Activated B cell treated with CpG ODN at 0.5 μM for 24 hours (primary cell): ENCODE data around the gene TMEM187. TPM values are rescaled to one million over a fixed set of nuclear protein-coding genes. Genes with fewer than 3 reads are reported as not detected.

ENCODE experiments used
- ATAC-seq: fragments of 200-7000 bp; cut with Tn5 transposase; one replicate; pipeline ENCODE4 v1.10.0; 2021; ENCODE audit warnings: low read depth, mild to moderate bottlenecking, moderate library complexity
- CTCF ChIA-PET: fragments of 350-600 bp; sonication (Branson Sonifier 250); formaldehyde crosslinking; loops from one replicate; lab custom pipeline; 2021; ENCODE audit warnings: antibody characterized with exemption; lab: Charles Lee
- POLR2A ChIA-PET: fragments of 350-600 bp; sonication (Branson Sonifier 250); formaldehyde crosslinking; loops from one replicate; lab custom pipeline; 2021; ENCODE audit warnings: antibody characterized with exemption; lab: Charles Lee
- DNase-seq: peaks from one replicate; pipeline ENCODE4 v3.0.0; 2022
- H3K27ac Mint-ChIP-seq: one replicate; pipeline ENCODE4 v1.8.0; 2020; ENCODE audit warnings: mixed read lengths
- H3K27me3 Mint-ChIP-seq: one replicate; pipeline ENCODE4 v1.8.0; 2021; ENCODE audit warnings: mixed read lengths
- H3K36me3 Mint-ChIP-seq: one replicate; pipeline ENCODE4 v1.8.0; 2021; ENCODE audit warnings: low read depth, mixed read lengths
- H3K4me1 Mint-ChIP-seq: one replicate; pipeline ENCODE4 v1.8.0; 2021; ENCODE audit warnings: mixed read lengths
- H3K4me3 Mint-ChIP-seq: one replicate; pipeline ENCODE4 v1.8.0; 2020; ENCODE audit warnings: mild to moderate bottlenecking, mixed read lengths
- H3K9me3 Mint-ChIP-seq: one replicate; pipeline ENCODE4 v1.8.0; 2020; ENCODE audit warnings: mixed read lengths
- intact Hi-C: fragments of 100-400 bp; cut with micrococcal nuclease; formaldehyde crosslinking; loops from one replicate; pipeline ENCODE4 v1.15.1; 2024
- total RNA-seq: library from RNA; stranded (reverse); gene quantifications from 2 replicates; pipeline ENCODE4 v1.2.3, GENCODE V29; 2022
- TF ChIP-seq, protein P1 (sequence below): fragments of 200-600 bp; IDR thresholded peaks from one replicate; pipeline ENCODE4 v1.8.0; 2022; ENCODE audit warnings: antibody characterized with exemption, mild to moderate bottlenecking

Gene TMEM187
- total RNA-seq, 1 donor from 2014 or later: 2.9 TPM

DNA sequence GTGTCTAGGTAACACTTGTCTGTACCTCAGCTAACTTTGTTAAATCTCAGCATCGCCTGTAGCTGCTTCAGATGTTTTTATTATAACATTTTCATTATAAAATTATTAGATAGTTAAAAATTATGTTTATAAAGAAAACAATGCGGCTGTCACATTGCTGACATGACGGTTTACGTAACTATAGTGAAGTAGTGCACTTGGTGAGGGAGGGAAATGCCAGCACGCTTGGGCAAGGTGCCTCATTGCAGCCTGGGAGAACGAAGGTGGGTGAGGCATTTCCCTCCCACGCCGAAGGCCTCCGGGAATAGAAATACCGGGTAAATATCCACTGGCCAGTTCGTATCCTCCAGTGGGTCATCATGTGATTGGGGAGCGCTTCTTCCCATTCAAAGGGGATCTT is 15.9 kb downstream of the TMEM187 start:
- no peaks in the 10 kb centered on the region for H3K27me3 Mint-ChIP-seq
- H3K36me3 Mint-ChIP-seq: no peaks in the 10 kb centered on the region
- no peak overlapping the region for H3K4me3 Mint-ChIP-seq
- H3K9me3 Mint-ChIP-seq: no peaks in the 10 kb centered on the region
- CTCF ChIA-PET: no interaction called here
- peaks cover 24% of the 10 kb centered on the region for H3K4me1 Mint-ChIP-seq
- no peak for DNase-seq
- TF ChIP-seq, protein P1, sequence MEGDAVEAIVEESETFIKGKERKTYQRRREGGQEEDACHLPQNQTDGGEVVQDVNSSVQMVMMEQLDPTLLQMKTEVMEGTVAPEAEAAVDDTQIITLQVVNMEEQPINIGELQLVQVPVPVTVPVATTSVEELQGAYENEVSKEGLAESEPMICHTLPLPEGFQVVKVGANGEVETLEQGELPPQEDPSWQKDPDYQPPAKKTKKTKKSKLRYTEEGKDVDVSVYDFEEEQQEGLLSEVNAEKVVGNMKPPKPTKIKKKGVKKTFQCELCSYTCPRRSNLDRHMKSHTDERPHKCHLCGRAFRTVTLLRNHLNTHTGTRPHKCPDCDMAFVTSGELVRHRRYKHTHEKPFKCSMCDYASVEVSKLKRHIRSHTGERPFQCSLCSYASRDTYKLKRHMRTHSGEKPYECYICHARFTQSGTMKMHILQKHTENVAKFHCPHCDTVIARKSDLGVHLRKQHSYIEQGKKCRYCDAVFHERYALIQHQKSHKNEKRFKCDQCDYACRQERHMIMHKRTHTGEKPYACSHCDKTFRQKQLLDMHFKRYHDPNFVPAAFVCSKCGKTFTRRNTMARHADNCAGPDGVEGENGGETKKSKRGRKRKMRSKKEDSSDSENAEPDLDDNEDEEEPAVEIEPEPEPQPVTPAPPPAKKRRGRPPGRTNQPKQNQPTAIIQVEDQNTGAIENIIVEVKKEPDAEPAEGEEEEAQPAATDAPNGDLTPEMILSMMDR: no peak
- POLR2A ChIA-PET: no interaction called here
- no peak for ATAC-seq
- no peak overlapping the region for H3K27ac Mint-ChIP-seq
- intact Hi-C loops: no loop called here

DNA sequence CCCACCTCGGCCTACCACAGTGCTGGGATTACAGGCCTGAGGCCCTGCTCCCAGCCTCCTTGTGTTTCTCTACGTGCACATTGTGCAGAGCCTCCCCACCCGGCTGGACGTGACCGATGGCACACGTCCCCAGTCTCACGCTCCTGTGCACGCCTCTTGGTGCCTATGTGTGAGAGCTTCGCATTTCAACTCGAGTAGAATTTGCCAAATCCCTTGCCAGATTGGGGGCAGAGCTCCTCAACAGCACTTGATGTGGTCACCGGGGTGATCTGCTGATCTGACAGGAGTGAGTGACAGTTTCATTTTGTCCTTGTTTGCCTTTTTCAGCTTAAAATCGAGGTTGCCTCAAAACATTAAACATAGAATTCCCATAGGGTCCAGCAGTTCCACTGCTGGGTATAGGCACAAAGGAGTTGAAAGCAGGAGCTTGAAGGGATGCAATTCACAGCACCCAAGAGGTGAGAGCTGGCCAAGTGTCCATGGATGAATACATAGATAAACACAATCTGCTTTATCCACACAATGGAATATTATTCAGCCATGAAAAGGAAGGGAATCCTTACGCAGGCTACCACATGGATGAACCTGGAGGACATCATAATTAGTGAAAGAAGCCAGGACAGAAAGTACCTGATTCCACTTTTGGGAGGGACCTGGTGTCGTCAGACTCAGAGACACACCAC is 17.6 kb downstream of the TMEM187 start:
- no peak for ATAC-seq
- intact Hi-C loops: no loop called here
- H3K27me3 Mint-ChIP-seq: no peaks in the 10 kb centered on the region
- ChIA-PET CTCF (no interaction called here), POLR2A (no interaction called here)
- H3K4me3 Mint-ChIP-seq: no peak overlapping the region
- DNase-seq: no peak
- TF ChIP-seq, protein P1: no peak
- no peak overlapping the region for H3K27ac Mint-ChIP-seq
- peaks cover 8% of the 10 kb centered on the region for H3K4me1 Mint-ChIP-seq
- H3K36me3 Mint-ChIP-seq: no peaks in the 10 kb centered on the region
- no peaks in the 10 kb centered on the region for H3K9me3 Mint-ChIP-seq

DNA sequence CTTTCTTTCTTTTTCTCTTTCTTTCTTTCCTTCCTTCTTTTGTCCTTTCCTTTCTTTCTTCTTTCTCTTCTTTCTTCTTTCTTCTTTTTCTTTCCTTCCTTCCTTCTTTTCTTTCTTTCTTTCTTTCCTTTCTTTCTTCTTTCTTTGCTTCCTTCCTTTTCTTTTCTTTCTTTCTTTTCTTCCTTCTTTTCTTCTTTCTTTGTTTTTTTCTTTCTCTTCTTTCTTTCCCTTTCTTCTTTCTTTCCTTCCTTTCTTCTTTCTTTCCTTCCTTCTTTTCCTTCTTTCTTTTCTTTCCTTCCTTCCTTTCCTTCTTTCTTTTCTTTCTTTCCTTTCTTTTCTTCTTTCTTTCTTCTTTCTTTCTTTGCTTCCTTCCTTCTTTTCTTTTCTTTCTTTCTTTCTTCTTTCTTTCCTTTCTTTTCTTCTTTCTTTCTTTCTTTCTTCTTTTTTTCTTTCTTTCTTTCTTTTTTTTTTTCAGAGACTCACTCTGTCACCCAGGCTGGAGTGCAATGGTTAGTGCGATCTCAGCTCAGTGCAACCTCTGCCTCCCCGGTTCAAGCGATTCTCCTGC is 18.5 kb downstream of the TMEM187 start:
- no peaks in the 10 kb centered on the region for H3K36me3 Mint-ChIP-seq
- no peak overlapping the region for H3K27ac Mint-ChIP-seq
- H3K4me3 Mint-ChIP-seq: no peak overlapping the region
- ATAC-seq: no peak
- CTCF ChIA-PET: no interaction called here
- intact Hi-C loops: no loop called here
- TF ChIP-seq, protein P1: no peak
- H3K27me3 Mint-ChIP-seq: no peaks in the 10 kb centered on the region
- POLR2A ChIA-PET: interaction anchor here (0.6 kb wide), 2 partner anchors 11 to 236 kb away, joined by 3 to 5 read pairs; no protein-coding TSS in a partner anchor
- peaks cover 1% of the 10 kb centered on the region for H3K4me1 Mint-ChIP-seq
- no peak for DNase-seq
- no peaks in the 10 kb centered on the region for H3K9me3 Mint-ChIP-seq

DNA sequence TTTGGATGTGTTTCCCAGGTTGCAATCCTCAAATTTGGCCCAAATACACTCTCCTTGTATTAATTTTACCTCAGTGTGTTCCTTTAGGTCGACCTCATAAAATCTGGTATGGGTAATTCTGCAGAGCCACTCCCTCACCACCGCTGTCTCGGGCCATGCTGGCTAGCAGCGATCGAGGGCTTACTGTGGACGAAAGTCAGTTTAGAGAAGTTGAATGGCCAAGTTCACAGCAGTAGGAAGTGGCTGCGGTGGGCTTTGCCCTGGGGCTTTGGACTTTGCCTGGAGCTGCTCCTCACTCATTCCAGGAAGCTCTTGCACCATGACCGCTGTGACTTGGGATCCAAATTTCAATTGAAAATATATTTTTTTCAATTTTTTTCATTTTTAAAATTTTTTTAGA is 19.6 kb downstream of the TMEM187 start:
- H3K27me3 Mint-ChIP-seq: no peaks in the 10 kb centered on the region
- H3K9me3 Mint-ChIP-seq: no peaks in the 10 kb centered on the region
- intact Hi-C loops: no loop called here
- no peak overlapping the region for H3K4me3 Mint-ChIP-seq
- CTCF ChIA-PET: no interaction called here
- no peak for DNase-seq
- no peaks in the 10 kb centered on the region for H3K4me1 Mint-ChIP-seq
- H3K27ac Mint-ChIP-seq: no peak overlapping the region
- no peaks in the 10 kb centered on the region for H3K36me3 Mint-ChIP-seq
- ATAC-seq: no peak
- TF ChIP-seq, protein P1: no peak
- POLR2A ChIA-PET: interaction anchor here (0.7 to 0.9 kb wide), 2 partner anchors 10 to 389 kb away, joined by 3 to 8 read pairs; no protein-coding TSS in a partner anchor

DNA sequence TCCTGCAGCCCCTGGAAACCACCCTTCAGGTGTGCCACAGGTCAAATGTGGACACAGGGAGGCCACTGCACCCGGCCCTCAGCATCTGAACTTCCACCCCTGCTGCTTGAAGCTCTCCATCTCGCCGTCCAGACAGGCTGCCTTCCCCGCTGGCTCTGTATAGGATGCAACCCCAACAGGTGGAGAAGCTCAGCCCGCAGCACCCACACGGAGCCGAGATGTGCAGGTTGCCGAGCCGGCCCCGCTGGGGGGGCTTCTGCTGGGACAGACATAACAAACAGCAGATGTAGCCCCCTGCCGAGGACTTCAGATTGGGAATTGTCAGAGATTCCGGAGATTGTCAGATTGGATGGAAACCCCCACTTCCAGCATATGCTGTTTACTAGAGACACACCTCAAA is 20.5 kb downstream of the TMEM187 start:
- H3K27ac Mint-ChIP-seq: no peak overlapping the region

More for the DNA sequence above, 20.5 kb downstream of the TMEM187 start:
- CTCF ChIA-PET: no interaction called here
- Mint-ChIP-seq H3K4me1 (no peaks in the 10 kb centered on the region), H3K4me3 (no peak overlapping the region), H3K27me3 (no peaks in the 10 kb centered on the region), H3K36me3 (no peaks in the 10 kb centered on the region), H3K9me3 (no peaks in the 10 kb centered on the region)
- DNase-seq (no peak), ATAC-seq (no peak)
- TF ChIP-seq, protein P1: no peak
- intact Hi-C loops: no loop called here
- POLR2A ChIA-PET: no interaction called here
